Middle frontal gyrus (tissue), 1 donor: Measurements from ENCODE around the gene SUPT3H.

Source experiments
- DNase-seq: peaks from one replicate; pipeline ENCODE4 v3.0.0-alpha.2; 2015; ENCODE audit warnings: low spot score; ENCODE audit errors: extremely low spot score

Gene SUPT3H

GRCh38 chr6:45256697-45257695 lies 120.7 kb downstream of the SUPT3H start:
- DNase-seq, result no peak

- DNase-seq, result no peak
Measured at GRCh38 chr6:45255434-45255833, 122.3 kb downstream of the SUPT3H start.

GRCh38 chr6:45254253-45254652 lies 123.5 kb downstream of the SUPT3H start:
- no peak for DNase-seq

- DNase-seq, result no peak
Measured at GRCh38 chr6:45253453-45253852, 124.3 kb downstream of the SUPT3H start.

- no peak for DNase-seq
Measured at GRCh38 chr6:45231660-45232059, 146.1 kb downstream of the SUPT3H start.

- DNase-seq, result no peak
Measured at GRCh38 chr6:45229416-45229815, 148.3 kb downstream of the SUPT3H start.

- DNase-seq, result no peak
Measured at GRCh38 chr6:45226081-45226480, 151.7 kb downstream of the SUPT3H start.

- no peak for DNase-seq
Measured at GRCh38 chr6:45222380-45222779, 155.4 kb downstream of the SUPT3H start.

GRCh38 chr6:45215759-45216158 lies 162.0 kb downstream of the SUPT3H start:
- no peak for DNase-seq

GRCh38 chr6:45212976-45213375 lies 164.8 kb downstream of the SUPT3H start:
- DNase-seq, result no peak

- DNase-seq, result no peak
Measured at GRCh38 chr6:45209762-45210161, 168.0 kb downstream of the SUPT3H start.

- no peak for DNase-seq
Measured at GRCh38 chr6:45206793-45207492, 170.8 kb downstream of the SUPT3H start.

GRCh38 chr6:45201484-45201883 lies 176.2 kb downstream of the SUPT3H start:
- DNase-seq, result no peak

GRCh38 chr6:45200510-45200909 lies 177.2 kb downstream of the SUPT3H start:
- DNase-seq, result no peak

- no peak for DNase-seq
Measured at GRCh38 chr6:45199554-45199953, 178.2 kb downstream of the SUPT3H start.

- DNase-seq, result no peak
Measured at GRCh38 chr6:45196121-45196520, 181.6 kb downstream of the SUPT3H start.

- DNase-seq, result no peak
Measured at GRCh38 chr6:45195137-45195536, 182.6 kb downstream of the SUPT3H start.

- DNase-seq, result no peak
Measured at GRCh38 chr6:45192556-45192955, 185.2 kb downstream of the SUPT3H start.

- no peak for DNase-seq
Measured at GRCh38 chr6:45191414-45191813, 186.3 kb downstream of the SUPT3H start.

- DNase-seq, result no peak
Measured at GRCh38 chr6:45187836-45188235, 189.9 kb downstream of the SUPT3H start.

- DNase-seq, result no peak
Measured at GRCh38 chr6:45185403-45186251, 192.1 kb downstream of the SUPT3H start.
